ENCODE results near the gene KCNC2.
"Not testable (repeated sequence)": the region's sequence is repeated elsewhere in the genome, so short reads cannot be mapped to it uniquely, and the experiment has no call there.

The KCNC2 gene

DNA sequence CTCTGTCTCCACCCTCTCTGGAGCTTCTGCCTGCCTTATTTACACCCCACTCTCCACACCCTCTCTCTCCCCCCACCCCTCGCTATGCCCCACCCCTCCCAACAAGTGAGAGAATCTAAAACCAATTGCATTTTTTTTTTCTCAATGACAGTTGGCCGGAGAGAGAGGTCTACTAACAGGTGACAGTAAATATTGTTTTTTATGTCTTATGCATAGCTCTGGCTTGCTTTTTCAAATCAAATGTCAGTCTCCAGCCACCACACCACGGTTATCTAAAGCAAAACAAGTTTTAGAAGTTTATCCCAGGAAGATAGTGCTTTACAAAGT lies at the start of gene KCNC2:
TSS of gene KCNC2 (minus strand) at position 28 of the 327 bp plus-strand sequence.
- no peak for DNase-seq

DNA sequence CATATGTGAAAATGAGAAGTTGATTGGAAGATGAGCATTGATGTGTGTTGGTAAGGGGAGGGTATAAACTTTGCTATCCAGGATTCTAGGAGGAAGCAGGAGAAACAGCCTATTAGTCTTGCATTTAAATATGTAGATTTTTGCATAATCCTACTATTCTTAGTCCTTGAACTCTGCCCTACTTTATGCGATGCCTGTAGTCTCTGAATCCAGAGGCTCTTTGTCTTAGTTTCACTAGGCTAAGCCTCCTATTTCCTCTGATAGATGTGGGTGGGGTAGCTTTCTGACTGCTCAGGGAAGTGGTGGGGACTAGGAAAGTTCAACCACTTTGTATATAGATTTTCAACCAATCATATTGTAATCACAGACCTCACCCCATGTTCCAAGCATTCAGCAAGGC lies 49.5 kb upstream of the KCNC2 start:
- DNase-seq, result no peak

DNA sequence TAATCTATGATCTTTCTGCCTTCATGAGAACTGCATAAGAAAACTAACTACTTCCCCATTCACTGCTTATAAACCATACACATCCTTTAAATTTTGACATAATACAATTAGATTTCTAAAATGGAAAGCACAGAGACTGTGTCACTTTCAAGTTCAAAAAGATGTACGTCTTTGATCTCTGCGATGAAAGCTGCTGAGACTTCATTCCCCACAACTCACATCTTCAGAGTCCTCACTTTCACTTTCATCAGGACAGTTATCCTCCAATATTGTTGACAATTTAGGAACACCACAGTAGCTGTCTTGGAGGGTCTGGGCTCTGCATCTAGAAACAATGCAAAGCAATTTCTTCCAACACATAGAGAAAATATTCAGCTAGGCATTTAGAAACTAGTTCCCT lies 47.9 kb upstream of the KCNC2 start:
- no peak for DNase-seq

DNA sequence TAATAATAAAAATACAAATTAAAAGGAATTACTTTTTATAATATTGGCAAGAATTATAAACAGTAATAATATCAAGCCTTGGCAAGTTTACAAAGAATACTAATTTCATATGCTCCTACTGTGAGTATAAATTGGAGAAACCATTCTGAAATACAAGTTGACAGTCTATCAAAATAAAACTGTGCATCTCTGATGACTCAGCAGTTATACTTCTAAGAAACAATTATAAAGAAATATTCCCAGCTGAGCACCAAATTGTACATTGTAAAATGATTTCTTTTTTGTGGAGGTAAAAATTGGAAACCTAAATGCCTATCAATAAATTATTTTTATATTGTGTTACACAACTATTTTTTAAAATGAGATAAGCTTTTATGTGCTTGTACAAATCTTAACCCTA lies 35.5 kb upstream of the KCNC2 start:
- no peak for DNase-seq

DNA sequence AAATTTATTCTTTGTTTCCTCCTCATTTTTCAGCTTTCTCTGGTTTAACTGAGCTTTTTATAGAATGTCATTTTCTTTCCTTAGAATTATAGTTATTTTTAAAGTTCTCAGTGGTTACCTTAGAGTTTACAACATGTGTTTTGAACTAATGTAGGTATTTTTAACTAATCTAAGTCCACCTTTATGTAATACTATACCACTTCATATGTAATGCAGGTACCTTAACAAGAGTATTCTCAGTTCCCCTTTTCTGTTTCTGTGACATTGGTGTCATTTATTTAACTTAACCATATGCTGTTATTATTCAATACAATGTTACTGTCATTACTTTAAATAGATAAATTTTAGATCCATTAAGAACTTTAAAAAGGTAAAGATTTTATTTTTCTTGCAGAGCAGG lies 30.3 kb upstream of the KCNC2 start:
- DNase-seq, result no peak

DNA sequence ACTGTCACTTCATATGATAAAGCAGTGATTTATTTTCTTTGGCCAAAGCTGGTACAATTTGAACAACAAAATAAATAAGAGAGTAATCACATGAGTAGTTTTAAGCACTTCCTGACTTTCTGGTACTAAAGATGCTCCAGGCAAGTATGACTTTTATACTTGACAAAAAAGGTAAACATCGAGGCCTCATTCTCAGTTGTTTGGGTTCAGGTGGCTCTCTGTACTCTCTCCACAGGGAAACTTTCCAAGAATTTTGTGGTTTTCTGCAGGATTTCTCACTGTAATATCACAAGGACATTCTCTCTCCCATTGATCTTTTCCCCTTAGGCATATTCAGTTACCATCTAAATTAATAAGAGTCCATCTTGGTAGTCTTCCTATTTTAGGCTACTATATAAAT lies 26.6 kb upstream of the KCNC2 start:
- DNase-seq, result no peak

DNA sequence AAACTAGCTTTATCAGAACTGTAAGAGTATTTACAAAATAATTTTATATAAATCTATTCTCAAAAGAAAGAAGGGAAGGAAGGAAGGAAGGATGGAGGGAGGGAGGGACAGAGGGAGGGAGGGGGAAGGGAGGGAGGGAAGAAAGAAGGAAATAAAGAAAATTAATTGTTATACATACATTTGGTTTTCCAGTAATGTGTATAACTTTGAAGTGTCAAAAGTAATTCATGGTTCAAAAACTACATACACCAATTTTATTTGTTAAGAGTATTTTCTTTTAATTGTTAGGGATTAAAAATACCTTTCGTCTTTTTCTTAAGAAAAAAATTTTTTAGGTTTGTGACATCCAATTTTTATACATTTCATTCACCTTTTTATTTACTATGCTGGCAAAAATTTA lies 17.5 kb upstream of the KCNC2 start:
- no peak for DNase-seq

DNA sequence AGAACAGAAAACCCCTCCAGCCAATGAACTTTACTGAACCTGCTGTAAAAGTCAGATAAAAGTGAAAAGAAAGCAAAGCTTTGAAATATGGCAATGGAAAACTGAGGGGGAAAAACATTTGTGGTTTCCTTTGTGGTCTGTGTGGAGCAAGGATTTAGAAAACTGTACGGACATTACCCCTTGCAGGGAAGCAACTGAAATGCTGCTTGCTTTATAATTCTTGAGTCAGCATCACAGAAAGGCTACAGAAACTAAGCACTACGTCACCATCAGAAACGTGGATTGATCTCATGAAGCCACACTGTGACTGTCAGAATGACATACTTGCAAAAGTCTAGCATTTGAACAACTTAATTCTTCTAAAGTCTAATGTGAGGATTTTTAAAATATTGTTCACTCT lies 2.4 kb upstream of the KCNC2 start:
- no peak for DNase-seq

DNA sequence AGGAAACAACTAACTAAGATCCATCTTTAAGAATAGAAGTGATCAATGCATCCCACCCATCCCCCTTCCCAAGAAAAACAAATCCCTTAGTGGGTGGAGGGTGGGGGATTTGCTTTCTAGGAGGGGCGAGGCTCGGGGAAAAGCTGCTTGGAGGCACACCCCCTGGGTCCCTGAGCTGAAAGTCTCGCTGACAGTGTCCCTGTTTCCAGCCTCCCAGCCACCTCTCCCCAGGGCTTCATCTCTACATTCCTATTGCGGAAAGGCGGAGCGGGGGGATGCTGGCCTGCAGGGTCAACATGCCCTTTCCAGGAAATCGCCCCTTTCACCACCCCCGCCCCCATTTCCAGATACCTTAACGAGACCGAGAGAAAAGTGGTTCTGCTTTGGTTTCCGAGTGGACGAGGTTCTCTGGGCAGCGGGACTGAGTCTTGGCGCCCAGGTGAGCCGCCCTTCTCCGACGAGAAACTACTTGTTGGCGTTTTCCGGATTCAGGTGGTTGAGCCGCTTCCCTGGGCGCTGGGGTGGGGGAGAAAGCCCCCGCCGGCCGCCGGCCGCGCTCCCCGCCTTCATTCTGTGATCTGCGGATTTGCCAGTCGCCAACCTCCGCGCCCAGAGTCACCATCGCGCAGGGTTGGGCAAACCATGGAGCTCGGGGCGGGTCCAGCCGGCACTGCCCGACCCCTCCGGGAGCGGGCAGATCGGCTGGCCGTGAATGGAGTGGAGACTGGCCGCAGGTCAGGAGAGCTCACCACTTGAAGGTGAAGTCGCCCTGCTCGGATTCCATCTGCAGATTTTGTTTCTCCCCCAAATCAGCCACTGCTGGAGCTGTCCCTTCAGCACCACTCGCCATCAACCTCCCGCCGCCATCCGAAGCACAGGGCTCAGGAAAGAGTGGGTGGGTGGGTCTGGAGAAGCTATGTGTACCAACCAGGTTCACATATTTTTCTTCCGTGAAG lies 505 bp downstream of the KCNC2 start:
- DNase-seq, result peak; percentile 12

DNA sequence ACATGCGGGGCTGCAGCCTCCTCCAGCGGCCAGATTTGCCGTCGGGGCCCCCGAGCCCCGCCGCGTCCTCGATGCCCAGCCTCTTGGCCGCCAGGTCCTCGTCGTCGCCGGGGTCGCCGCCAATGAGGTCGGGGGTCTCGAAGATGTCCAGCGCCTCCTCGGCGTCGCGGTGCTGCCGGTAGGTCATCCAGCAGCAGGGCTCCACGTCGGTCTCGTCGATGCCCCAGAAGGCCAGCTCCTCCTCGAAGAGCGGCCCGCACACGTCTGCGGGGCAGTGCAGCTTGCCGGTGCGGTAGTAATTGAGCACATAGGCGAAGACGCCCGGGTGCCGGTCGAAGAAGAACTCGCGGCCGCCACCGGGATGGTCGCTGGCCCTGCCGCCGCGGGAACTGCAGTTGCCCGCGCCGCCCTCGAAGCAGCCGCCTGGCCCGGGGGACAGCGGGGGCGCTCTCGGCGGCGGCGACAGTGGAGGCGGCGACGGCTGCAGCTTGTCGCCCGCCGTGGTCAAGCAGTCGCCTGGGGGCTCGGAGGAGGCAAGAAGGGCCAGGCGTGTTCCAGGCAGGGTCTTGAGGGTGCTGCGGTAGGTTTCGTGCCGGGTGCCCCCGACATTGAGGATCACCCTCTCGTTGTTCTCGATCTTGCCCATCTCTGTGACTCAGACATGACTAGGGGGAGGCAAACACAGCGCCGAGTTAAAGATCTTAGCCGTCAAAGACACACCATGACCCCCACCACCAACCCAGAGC lies 2.1 kb downstream of the KCNC2 start:
- DNase-seq, result no peak

DNA sequence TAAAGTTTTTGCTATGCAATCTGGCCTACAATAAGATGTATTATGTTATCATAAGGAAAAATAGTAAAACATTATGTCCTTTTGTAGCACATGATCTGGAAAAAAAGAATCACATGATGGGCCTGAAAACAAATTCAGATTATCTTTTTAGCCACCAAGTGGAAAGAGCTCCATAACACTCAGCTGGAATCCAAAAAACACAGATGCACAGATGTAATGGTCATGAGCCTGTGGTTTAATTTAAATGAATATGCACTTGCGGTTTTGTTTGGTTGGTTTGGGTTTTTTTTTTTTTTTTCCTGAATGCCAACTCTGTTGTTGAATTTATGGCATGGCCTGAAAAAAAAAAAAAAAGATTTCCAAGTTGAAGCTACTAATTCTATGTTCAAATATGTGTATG lies 4.1 kb downstream of the KCNC2 start:
- DNase-seq, result no peak

DNA sequence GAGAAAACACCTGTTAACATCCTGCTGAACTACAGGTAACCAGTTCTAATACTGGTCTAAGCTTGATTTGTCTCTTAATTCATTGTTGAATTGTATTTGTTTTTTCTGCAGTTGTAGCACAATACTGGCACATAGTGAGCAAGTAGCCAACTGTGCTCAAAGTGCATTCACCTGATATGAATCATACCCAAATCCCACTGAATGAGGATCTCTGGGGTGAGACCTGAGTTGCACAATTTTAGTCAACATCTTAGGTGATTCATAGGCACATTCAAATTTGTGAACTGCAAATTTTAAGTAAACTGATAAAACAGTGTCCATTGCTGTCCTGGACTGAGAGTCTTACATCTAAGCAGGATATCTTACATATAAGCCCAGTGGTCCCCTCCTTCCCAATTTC lies 12.8 kb downstream of the KCNC2 start:
- DNase-seq, result no peak

DNA sequence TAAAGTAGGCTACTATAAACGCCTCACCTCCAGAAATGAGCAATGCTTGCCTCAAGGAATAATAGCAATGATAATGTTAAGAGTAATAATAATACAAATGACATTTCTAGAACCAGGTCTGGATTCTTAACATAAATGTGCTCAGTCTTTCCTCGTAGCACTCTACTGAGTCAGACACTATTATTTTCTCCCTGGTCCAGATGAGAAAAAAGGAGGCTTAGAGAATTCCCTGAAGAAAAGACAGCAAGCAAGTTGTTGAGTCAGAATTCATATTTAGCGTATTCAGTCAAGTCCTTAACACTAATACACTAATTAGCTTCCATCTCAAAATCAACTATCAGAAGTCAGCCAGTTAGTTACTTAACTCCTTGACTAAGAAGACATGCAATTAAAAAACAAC lies 13.2 kb downstream of the KCNC2 start:
- DNase-seq, result no peak

DNA sequence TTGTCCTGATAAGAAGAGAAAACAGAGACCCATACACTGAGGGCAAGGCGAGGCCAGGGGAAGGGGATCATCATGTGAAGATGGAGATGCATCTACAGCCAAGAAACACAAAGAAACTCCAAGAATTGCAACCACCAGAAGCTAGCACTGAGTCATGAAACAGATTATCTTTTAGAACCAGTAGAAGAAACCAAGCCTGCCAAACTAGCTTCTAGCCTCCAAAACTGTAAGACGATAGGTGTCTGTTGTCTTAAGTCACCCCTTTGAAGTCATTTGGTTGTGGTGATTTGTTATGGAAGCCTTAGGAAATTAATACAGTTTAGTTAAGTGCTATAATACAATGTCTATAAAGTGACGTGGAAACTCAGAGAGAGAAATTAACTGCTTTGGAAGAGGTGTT lies 15.4 kb downstream of the KCNC2 start:
- no peak for DNase-seq

DNA sequence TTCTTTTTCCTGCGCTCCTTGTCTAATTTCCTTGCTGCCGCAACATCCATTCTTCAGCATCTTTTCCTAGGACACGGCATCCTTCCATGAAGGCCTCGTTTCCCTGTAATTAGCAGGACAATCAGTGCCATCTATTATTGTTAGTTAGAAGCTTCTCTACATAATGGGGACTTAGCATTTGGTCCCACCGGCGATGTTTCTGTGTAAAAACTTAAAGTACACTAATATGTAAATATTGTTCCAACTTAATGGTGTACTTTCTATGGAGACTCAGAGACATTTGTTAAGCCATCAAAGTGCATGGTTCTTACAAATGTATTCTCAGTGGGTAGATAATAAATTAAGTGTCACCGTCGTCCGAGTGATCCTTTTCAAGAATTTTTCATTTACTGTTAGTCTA lies 17.4 kb downstream of the KCNC2 start:
- DNase-seq, result no peak

DNA sequence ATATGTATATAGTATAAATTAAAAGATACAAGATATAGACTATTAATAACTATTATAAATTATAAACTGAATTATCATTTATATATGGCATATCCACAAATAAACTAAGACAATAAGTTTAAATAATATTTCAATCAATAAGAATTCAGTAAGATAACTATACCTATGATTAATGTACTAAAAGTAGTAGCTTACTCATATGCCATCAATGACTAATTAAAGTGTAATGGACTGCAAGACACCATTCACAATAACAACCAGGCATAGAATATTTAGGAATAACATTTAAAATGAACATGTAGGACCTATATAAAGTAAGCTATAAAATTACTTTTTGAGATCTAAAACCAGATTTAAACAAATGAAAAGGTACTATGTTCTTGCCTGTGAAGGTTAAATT lies 18.8 kb downstream of the KCNC2 start:
- DNase-seq, result no peak

DNA sequence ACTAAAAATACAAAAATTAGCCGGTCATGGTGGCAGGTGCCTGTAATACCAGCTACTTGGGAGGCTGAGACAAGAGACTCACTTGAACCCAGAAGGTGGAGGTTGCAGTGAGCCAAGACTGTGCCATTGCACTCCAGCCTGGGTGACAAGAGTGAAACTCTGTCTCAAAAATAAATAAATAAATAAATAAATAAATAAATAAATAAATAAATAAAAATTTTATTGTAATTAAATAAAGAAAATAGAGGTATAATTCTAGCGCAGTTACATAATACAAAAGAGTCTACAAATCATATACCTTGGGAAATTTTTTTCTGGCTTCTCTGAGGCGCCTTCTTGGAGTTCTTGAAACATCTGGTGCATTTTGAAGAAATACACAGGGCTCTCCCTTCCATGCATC lies 23.8 kb downstream of the KCNC2 start:
- not testable (repeated sequence) for DNase-seq

DNA sequence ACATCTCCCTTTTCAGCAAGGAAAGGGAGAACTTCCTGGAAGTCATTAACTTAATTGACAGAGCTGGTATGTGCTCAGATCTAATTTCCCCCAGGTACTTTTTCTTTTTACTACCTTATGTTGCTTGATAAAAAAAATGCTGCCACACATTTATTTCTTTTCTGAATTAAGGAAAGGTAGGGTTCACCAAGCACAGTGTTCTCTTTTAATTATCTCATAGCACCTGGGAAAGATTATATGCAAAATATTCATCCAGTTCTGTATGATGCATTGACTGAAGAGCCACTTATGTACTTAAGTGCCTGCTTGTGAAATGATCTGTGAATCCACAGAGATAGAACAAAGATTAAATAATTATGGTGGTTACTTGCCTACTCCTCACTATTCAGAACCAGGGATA lies 25.1 kb downstream of the KCNC2 start:
- no peak for DNase-seq

DNA sequence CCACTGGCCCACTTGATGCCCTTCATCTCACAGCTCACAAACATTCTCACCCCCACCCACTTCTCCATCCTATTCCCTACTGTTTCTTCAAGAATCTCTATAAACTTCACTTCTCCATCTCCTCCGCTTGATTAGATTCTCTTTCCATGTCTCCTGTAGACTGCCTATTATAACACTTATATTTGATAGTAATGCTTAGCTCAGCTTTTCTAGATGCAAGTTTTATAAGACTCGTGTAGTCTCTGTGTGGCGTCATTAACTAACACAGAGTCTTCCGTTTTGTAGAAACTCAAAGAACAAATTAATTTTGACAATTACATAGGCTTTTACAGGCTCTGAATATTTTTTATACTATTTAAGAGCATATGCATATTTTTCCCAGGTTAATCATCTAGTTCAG lies 25.7 kb downstream of the KCNC2 start:
- DNase-seq, result no peak

DNA sequence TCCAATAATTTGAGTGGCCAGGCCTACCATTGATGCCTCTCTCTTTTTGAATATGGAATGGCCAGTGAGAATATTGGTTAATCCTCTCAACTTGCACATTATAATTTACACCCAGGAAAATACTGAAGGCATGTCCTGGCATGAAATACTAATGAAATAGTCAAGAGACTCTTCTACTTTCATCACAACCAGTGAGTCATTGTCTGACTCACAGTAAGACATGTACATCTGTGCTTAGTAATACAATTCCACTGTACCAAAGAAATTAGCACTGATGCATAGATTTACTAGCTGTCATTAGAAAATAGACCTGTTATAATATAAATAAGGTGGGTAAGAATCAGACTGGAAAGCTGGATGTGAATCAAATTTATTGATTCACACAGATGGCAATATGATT lies 31.6 kb downstream of the KCNC2 start:
- no peak for DNase-seq

DNA sequence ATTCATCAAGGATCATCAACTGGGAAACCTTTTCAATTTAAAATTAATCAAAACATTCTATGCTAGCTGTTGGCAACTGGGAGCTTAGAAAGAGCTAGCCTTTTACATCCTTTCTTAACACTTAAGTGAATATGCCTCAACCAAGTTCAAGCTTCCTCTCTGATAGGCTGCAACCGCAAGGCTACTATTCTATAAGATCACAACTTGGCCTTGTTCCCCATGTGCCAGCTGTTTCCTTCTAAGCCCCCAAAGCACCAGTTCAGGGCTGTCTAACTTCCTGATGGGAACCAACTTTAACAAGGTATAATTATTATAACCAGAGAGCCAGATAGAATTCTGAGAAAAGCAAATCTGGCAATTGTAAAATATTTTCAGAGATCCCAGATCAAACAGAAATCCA lies 37.0 kb downstream of the KCNC2 start:
- no peak for DNase-seq

DNA sequence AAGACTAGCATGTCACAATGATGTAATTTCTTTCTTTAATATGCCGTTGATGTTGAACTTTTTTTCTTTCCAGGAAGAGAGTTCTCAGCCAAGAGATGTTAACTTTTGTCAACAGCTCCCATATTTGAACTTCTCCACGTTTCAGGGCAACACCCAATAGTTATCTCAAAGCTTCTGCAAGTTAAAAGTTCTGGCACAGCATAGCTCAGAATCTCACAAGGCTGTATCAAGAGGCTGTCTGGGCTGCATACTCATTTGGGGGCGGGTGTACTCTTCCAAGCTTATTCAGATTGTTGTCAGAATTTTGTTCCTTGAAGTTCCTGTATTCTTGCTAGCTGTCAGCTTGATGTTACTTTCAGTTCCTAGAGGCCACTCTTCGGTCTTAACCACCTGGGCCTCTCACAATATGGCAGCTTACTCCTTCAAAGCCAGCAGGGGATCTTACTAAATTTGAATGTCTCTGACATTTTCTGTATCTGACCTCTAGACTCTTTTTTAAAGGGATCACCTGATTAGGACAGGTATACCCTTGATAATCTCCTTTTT lies 38.9 kb downstream of the KCNC2 start:
- no peak for DNase-seq

DNA sequence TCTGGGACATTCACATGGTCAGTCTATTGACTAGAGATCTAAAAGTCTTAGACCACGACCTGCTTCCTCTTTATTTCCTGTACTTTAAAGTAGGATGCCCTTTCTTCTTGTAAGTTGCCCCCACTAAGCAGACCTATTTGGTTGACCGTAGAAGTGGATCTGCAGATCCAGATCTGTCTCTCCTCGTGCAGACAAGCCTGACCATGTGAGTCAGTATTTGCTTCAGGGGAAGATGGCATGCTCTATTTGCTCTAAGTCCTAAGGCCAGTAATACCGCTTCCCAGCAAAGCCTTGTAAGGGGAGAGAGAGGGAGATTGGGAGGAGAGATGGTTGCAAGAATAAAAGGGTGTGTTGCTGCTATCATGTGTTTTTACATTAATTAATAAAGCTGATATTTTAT lies 46.8 kb downstream of the KCNC2 start:
- no peak for DNase-seq

DNA sequence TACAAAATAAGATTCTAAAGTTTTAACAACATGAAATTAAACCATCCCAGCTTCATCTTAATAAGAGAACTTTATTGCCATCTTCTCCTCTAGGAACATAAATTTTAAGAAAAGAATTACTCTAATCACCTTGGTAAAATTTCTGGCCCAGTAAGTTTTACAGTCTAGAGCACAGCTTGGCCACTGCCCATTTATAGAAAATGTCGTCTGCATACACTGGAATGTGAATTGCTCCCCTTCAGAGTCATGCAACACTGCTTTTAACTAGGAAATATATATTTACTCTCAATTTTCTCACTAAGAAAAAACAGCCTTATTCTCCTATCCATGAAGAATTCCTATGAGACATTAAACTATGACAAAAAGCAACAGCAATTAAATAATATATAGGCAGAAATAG lies 48.2 kb downstream of the KCNC2 start:
- no peak for DNase-seq

All from stimulated activated CD4-positive, alpha-beta T cell treated with anti-CD3 and anti-CD28 coated beads, Interleukin-4, amount 100 ng/mL, for 24 hours (primary cell).